ENCODE data around the gene IFI27. TPM values are rescaled to one million over a fixed set of nuclear protein-coding genes. Genes with fewer than 3 reads are reported as not detected.

IFI27 gene
- total and polyA plus RNA-seq, 10 of the 15 experiments (the other 5 are each of a cell fraction or from before 2014, with no cell fraction given), result 1.1 to 45.5 (median 3.3) TPM

- Histone ChIP-seq H3K27me3 (replicated peaks in 1 of 2; ENCODE audit: control insufficient read depth in 2 of 2, insufficient read depth in 2 of 2, low read length in 1 of 2) (no peaks in the 10 kb centered on the region), H3K27ac (ENCODE audit: control insufficient read depth, insufficient read depth) (no peak overlapping the region), H3K36me3 (ENCODE audit: control insufficient read depth in 2 of 2, insufficient read depth in 2 of 2, low read length in 1 of 2) (peaks cover 0 to 20% of the 10 kb centered on the region in 2 experiments; a peak in 3 of 4 replicates), H3K79me2 (ENCODE audit: control insufficient read depth, insufficient read depth, low read length) (peaks cover 89% of the 10 kb centered on the region), H3K4me1 (ENCODE audit: control insufficient read depth, insufficient read depth, low read length) (peaks cover 3% of the 10 kb centered on the region), H2AFZ (ENCODE audit: control insufficient read depth, low read depth, low read length) (no peak overlapping the region), H3K4me3 (no peak overlapping the region), H4K20me1 (ENCODE audit: control insufficient read depth, insufficient read depth) (peaks cover 3% of the 10 kb centered on the region; the same call in 1 of the 2 replicates), H3K9ac (ENCODE audit: control insufficient read depth, insufficient read depth, low read length) (no peak overlapping the region), H3K9me3 (replicated peaks; ENCODE audit: control insufficient read depth, insufficient read depth, low read length) (peaks cover 27% of the 10 kb centered on the region), H3K4me2 (ENCODE audit: control insufficient read depth, insufficient read depth) (no peak overlapping the region)
- no peak for ATAC-seq
- FAIRE-seq, result no peak
- in situ Hi-C loops (cut with MboI) (no loop called here), intact Hi-C loops (cut with micrococcal nuclease; ENCODE audit: unreplicated experiment) (no loop called here)
- TF ChIP-seq GABPA (IDR thresholded peaks at IDR 0.05; ENCODE audit: low read depth) (no peak), EED (IDR thresholded peaks at IDR 0.05; ENCODE audit: low read depth) (no peak), BACH1 (IDR thresholded peaks at IDR 0.05; ENCODE audit: borderline replicate concordance) (no peak), CBFB (IDR thresholded peaks at IDR 0.05; ENCODE audit: low read depth) (no peak), NBN (IDR thresholded peaks at IDR 0.05) (no peak), FOXK2 (IDR thresholded peaks at IDR 0.05) (no peak), HCFC1 (IDR thresholded peaks at IDR 0.05; ENCODE audit: low read length) (no peak), SRF (IDR thresholded peaks at IDR 0.05; ENCODE audit: low read depth in 2 of 2, low read length in 2 of 2) (no peak), CREB1 (IDR thresholded peaks at IDR 0.05; ENCODE audit: low read depth) (no peak), ZNF207 (IDR thresholded peaks at IDR 0.05; ENCODE audit: borderline replicate concordance) (no peak), ZZZ3 (IDR thresholded peaks at IDR 0.05; ENCODE audit: control insufficient read depth, insufficient read length, low read depth) (no peak)
- TF ChIP-seq, protein P1, sequence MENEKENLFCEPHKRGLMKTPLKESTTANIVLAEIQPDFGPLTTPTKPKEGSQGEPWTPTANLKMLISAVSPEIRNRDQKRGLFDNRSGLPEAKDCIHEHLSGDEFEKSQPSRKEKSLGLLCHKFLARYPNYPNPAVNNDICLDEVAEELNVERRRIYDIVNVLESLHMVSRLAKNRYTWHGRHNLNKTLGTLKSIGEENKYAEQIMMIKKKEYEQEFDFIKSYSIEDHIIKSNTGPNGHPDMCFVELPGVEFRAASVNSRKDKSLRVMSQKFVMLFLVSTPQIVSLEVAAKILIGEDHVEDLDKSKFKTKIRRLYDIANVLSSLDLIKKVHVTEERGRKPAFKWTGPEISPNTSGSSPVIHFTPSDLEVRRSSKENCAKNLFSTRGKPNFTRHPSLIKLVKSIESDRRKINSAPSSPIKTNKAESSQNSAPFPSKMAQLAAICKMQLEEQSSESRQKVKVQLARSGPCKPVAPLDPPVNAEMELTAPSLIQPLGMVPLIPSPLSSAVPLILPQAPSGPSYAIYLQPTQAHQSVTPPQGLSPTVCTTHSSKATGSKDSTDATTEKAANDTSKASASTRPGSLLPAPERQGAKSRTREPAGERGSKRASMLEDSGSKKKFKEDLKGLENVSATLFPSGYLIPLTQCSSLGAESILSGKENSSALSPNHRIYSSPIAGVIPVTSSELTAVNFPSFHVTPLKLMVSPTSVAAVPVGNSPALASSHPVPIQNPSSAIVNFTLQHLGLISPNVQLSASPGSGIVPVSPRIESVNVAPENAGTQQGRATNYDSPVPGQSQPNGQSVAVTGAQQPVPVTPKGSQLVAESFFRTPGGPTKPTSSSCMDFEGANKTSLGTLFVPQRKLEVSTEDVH (IDR thresholded peaks at IDR 0.05; ENCODE audit: low read depth, partially characterized antibody), result no peak
- SMC1A ChIA-PET (ENCODE audit: uncharacterized antibody, unreplicated experiment), result no interaction called here
- POLR2A ChIA-PET, result interaction anchor here (0.7 kb wide), 2 partner anchors 17 to 21 kb away, joined by 3 to 5 read pairs; no protein-coding TSS in a partner anchor
- CTCF ChIA-PET, result interaction anchor here (0.7 to 1.1 kb wide), 2 partner anchors 16 to 62 kb away, joined by 3 read pairs; no protein-coding TSS in a partner anchor
- 97% methylated on average over 3 of the region's 3 CpGs for WGBS (ENCODE audit: insufficient coverage, insufficient replicate concordance, low lambda C conversion rate, missing lambda C conversion rate)
- BruUV-seq (replicated peaks), result no TSS peak
- DNase-seq (ENCODE audit: low read depth, low spot score), result no peak
- RAD21 ChIA-PET (ENCODE audit: unreplicated experiment), result no interaction called here
Measured at GRCh38 chr14:94074534-94074933, 36.0 kb upstream of the IFI27 start.
